T-helper 2 cell treated with Interferon-gamma antibody and Interleukin-4, amounts not matched to agents 5 μg/mL and 100 μg/mL, for 36 hours (primary cell): ENCODE results near the gene DNAH3.
"Not testable (repeated sequence)": the region's sequence is repeated elsewhere in the genome, so short reads cannot be mapped to it uniquely, and the experiment has no call there.

Experiments used
- DNase-seq: peaks from one replicate; pipeline ENCODE4 v3.0.0; 2021; ENCODE audit warnings: low spot score
- H3K27ac Mint-ChIP-seq: one replicate; pipeline ENCODE4 v1.8.0; 2021; ENCODE audit warnings: mild to moderate bottlenecking, mixed read lengths
- H3K27me3 Mint-ChIP-seq: one replicate; pipeline ENCODE4 v1.8.0; 2021; ENCODE audit warnings: low read depth, mixed read lengths
- H3K36me3 Mint-ChIP-seq: one replicate; pipeline ENCODE4 v1.8.0; 2021; ENCODE audit warnings: low read depth, mixed read lengths
- H3K4me1 Mint-ChIP-seq: one replicate; pipeline ENCODE4 v1.8.0; 2021; ENCODE audit warnings: low read depth, mixed read lengths
- H3K4me3 Mint-ChIP-seq: one replicate; pipeline ENCODE4 v1.8.0; 2022; ENCODE audit warnings: mild to moderate bottlenecking, moderate library complexity, mixed read lengths
- H3K9me3 Mint-ChIP-seq: one replicate; pipeline ENCODE4 v1.8.0; 2021; ENCODE audit warnings: mixed read lengths

Gene DNAH3

DNA sequence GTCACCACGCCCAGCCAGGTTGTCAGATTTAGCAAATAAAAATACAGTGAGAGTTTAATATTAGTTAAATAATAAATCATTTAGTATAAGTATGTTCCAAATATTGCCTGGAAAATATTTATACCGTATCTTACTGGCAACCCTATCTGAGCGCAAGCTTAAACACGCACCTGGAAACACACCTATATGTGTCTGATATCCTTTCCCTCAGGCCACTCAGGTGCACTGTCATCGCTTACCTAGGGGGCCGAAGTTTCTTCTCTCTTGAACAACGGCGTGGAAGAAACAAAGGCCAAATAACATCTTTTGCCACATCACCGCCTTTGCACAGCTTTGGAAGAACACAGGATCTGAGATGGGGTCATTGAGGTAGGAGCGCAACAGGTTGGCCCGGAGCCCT is 196.1 kb downstream of the DNAH3 start:
- H3K9me3 Mint-ChIP-seq: no peaks in the 10 kb centered on the region
- no peak overlapping the region for H3K4me3 Mint-ChIP-seq
- DNase-seq: no peak
- H3K36me3 Mint-ChIP-seq: no peaks in the 10 kb centered on the region
- H3K27me3 Mint-ChIP-seq: peaks cover 17% of the 10 kb centered on the region
- no peak overlapping the region for H3K27ac Mint-ChIP-seq
- H3K4me1 Mint-ChIP-seq: no peaks in the 10 kb centered on the region

- Mint-ChIP-seq H3K36me3 (no peaks in the 10 kb centered on the region), H3K27me3 (peaks cover 17% of the 10 kb centered on the region), H3K4me1 (no peaks in the 10 kb centered on the region), H3K9me3 (no peaks in the 10 kb centered on the region), H3K4me3 (no peak overlapping the region), H3K27ac (no peak overlapping the region)
- no peak for DNase-seq
Measured at GRCh38 chr16:20952139-20952920, 198.3 kb downstream of the DNAH3 start.

DNA sequence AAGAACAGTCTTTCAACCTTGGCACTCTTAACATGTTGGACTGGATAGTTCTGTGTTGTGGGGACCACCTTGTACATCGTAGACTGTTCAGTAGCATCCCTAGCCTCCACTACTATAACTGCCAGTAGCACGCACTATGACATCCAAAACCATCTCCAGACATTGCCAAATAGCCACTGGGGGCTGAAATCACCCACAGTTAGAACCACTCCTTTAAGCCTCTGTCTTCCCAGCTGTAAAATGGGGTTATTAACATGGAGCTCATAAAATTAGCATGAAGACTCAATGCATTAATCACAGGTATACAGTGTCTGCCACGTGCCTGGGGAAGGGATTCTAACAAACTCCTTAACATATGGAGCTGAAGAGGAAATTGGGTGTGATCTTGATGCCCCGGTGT is 200.4 kb downstream of the DNAH3 start:
- H3K27me3 Mint-ChIP-seq: peaks cover 12% of the 10 kb centered on the region
- H3K9me3 Mint-ChIP-seq: no peaks in the 10 kb centered on the region
- H3K27ac Mint-ChIP-seq: no peak overlapping the region
- H3K4me1 Mint-ChIP-seq: peaks cover 5% of the 10 kb centered on the region
- no peaks in the 10 kb centered on the region for H3K36me3 Mint-ChIP-seq
- no peak overlapping the region for H3K4me3 Mint-ChIP-seq
- DNase-seq: no peak

GRCh38 chr16:20949660-20950059 is 201.0 kb downstream of the DNAH3 start:
- Mint-ChIP-seq H3K9me3 (no peaks in the 10 kb centered on the region), H3K4me1 (peaks cover 12% of the 10 kb centered on the region), H3K27me3 (peaks cover 10% of the 10 kb centered on the region), H3K4me3 (no peak overlapping the region), H3K27ac (no peak overlapping the region), H3K36me3 (no peaks in the 10 kb centered on the region)
- no peak for DNase-seq

- Mint-ChIP-seq H3K27me3 (peaks cover 9% of the 10 kb centered on the region), H3K27ac (no peak overlapping the region), H3K4me1 (peaks cover 23% of the 10 kb centered on the region), H3K36me3 (no peaks in the 10 kb centered on the region), H3K9me3 (no peaks in the 10 kb centered on the region), H3K4me3 (no peak overlapping the region)
- DNase-seq: no peak
Measured at GRCh38 chr16:20948444-20948843, 202.2 kb downstream of the DNAH3 start.

DNA sequence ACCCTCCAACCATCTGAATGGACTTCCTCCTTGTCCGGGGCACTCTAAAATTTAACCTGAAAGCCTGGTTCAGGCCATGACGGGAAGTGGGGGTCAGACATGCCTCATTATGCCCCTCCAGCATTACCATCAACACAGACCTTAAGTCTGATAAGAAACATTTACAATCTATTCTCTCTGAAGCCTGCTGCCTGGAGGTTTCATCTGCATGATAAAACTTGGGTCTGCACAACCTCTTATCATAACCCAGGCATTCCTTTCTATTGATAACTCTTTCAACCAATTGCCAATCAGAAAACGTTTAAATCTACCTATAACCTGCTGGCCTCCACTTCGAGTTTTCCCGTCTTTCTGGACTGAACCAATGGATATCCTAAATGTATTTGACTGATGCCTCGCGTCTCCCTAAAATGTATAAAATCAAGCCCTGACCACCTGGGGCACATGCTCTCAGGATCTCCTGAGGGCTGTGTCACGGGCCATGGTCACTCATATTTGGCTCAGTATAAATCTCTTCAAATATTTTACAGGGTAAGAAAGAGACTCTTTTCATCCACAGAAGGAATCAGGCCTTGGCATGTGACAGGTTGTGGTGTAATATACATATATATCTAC is 204.5 kb downstream of the DNAH3 start:
- no peak overlapping the region for H3K4me3 Mint-ChIP-seq
- H3K27ac Mint-ChIP-seq: peak overlapping the region; percentile 33
- H3K36me3 Mint-ChIP-seq: no peaks in the 10 kb centered on the region
- H3K27me3 Mint-ChIP-seq: peaks cover 3% of the 10 kb centered on the region
- no peaks in the 10 kb centered on the region for H3K9me3 Mint-ChIP-seq
- peaks cover 37% of the 10 kb centered on the region for H3K4me1 Mint-ChIP-seq
- DNase-seq: no peak

- not testable (repeated sequence) for H3K4me3 Mint-ChIP-seq, H3K27me3 Mint-ChIP-seq, DNase-seq, H3K36me3 Mint-ChIP-seq, H3K9me3 Mint-ChIP-seq
- peaks cover 42% of the 10 kb centered on the region for H3K4me1 Mint-ChIP-seq
- H3K27ac Mint-ChIP-seq: peak overlapping the region; percentile 33
Measured at GRCh38 chr16:20945575-20945875, 205.1 kb downstream of the DNAH3 start.

DNA sequence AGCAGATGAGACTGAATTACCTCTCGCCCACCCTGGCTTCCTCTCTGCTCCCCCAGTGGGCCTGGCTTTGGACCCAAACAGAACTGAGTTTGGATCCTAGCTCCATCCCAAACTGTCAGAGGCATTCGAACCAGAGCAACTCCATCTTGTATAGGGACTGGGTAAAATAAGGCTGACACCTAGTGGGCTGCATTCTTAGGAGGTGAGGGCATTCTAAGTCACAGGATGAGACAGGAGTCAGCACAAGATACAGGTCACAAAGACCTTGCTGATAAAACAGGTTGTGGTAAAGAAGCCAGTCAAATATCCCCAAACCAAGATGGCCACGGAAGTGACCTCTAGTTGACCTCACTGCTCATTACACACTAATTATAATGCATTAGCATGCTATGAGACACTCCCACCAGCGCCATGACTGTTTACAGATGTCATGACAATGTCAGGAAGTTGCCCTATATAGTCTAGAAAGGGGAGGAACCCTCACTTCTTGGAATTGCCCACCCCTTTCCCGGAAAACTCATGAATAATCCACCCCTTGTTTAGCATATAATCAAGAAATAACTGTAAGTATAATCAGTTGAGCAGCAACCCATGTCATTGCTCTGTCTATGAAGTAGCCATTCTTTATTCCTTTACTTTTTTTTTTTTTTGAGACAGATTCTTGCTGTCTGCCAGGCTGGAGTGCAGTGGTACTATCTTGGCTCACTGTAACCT is 205.6 kb downstream of the DNAH3 start:
- Mint-ChIP-seq H3K4me1 (peaks cover 42% of the 10 kb centered on the region), H3K9me3 (no peaks in the 10 kb centered on the region), H3K36me3 (no peaks in the 10 kb centered on the region), H3K4me3 (peak overlapping the region; percentile 12), H3K27ac (peak overlapping the region; percentile 91), H3K27me3 (no peaks in the 10 kb centered on the region)
- DNase-seq: peak; percentile 71

- Mint-ChIP-seq H3K27ac (peak overlapping the region; percentile 45), H3K4me3 (no peak overlapping the region), H3K4me1 (peaks cover 49% of the 10 kb centered on the region), H3K27me3 (no peaks in the 10 kb centered on the region), H3K36me3 (no peaks in the 10 kb centered on the region), H3K9me3 (no peaks in the 10 kb centered on the region)
- no peak for DNase-seq
Measured at GRCh38 chr16:20942256-20942655, 208.4 kb downstream of the DNAH3 start.

DNA sequence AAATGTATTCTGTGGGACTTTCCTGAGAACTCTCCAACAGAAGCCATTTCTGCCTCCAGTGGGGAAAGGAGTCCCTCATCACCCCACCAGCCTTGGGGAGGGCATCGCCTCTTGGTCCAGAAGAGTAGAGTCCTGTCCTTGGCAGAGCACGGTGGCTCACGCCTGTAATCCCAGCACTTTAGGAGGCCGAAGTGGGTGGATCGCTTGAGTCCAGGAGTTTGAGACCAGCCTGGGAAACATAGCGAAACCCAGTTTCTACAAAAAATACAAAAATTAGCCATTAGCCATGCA is 209.1 kb downstream of the DNAH3 start:
- H3K36me3 Mint-ChIP-seq: no peaks in the 10 kb centered on the region
- H3K4me3 Mint-ChIP-seq: peak overlapping the region; percentile 35
- no peaks in the 10 kb centered on the region for H3K27me3 Mint-ChIP-seq
- H3K4me1 Mint-ChIP-seq: peaks cover 50% of the 10 kb centered on the region
- no peaks in the 10 kb centered on the region for H3K9me3 Mint-ChIP-seq
- DNase-seq: no peak
- H3K27ac Mint-ChIP-seq: peak overlapping the region; percentile 47

DNA sequence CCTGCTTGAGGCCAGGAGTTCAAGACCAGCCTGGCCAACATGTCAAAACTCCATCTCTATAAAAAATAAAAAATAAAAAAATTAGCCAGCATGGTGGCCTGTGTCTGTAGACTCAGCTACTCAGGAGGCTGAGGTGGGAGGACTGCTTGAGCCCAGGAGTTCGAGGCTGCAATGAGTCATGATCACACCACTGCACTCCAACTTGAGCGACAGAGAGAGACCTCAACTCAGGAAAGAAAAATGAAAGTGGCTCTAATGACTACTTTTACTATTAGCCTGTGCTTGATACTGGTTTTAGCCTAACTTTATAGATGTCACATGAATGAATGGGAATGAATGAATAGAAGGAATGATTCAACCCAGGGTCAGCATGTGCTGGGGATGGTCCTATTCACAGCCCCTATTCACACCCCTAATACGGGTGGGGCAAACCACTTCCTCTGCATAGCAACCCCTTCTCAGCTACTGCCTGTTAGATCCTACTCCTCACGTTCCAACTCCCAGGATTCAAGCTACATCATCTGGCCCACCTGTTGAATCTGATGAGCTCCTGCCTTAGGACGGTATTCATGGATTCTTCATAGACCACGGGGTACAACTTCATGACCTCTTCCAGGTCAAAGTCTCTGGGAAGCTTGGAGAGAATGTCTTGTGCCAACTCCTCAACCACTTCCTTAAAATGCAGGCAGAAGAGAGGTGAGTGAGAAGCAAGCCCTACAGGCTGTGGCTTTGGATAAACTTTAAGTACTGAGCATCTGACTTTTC is 209.6 kb downstream of the DNAH3 start:
- peaks cover 50% of the 10 kb centered on the region for H3K4me1 Mint-ChIP-seq
- H3K9me3 Mint-ChIP-seq: no peaks in the 10 kb centered on the region
- peak; percentile 33 for DNase-seq
- no peaks in the 10 kb centered on the region for H3K36me3 Mint-ChIP-seq
- peak overlapping the region; percentile 47 for H3K27ac Mint-ChIP-seq
- H3K4me3 Mint-ChIP-seq: peak overlapping the region; percentile 35
- H3K27me3 Mint-ChIP-seq: no peaks in the 10 kb centered on the region

- no peak overlapping the region for H3K4me3 Mint-ChIP-seq
- no peaks in the 10 kb centered on the region for H3K9me3 Mint-ChIP-seq
- no peaks in the 10 kb centered on the region for H3K36me3 Mint-ChIP-seq
- no peaks in the 10 kb centered on the region for H3K27me3 Mint-ChIP-seq
- peak; percentile 40 for DNase-seq
- no peak overlapping the region for H3K27ac Mint-ChIP-seq
- H3K4me1 Mint-ChIP-seq: peaks cover 38% of the 10 kb centered on the region
Measured at GRCh38 chr16:20939611-20940010, 211.0 kb downstream of the DNAH3 start.

- peak overlapping the region; percentile 3 for H3K4me3 Mint-ChIP-seq
Measured at GRCh38 chr16:20938426-20938825, 212.2 kb downstream of the DNAH3 start.

GRCh38 chr16:20937736-20938135 is 212.9 kb downstream of the DNAH3 start:
- no peak overlapping the region for H3K27ac Mint-ChIP-seq
- no peak for DNase-seq
- peaks cover 25% of the 10 kb centered on the region for H3K4me1 Mint-ChIP-seq
- H3K27me3 Mint-ChIP-seq: no peaks in the 10 kb centered on the region
- H3K4me3 Mint-ChIP-seq: no peak overlapping the region
- no peaks in the 10 kb centered on the region for H3K36me3 Mint-ChIP-seq
- H3K9me3 Mint-ChIP-seq: no peaks in the 10 kb centered on the region

More at GRCh38 chr16:20938426-20938825, 212.2 kb downstream of the DNAH3 start:
- no peaks in the 10 kb centered on the region for H3K9me3 Mint-ChIP-seq
- no peaks in the 10 kb centered on the region for H3K27me3 Mint-ChIP-seq
- peak overlapping the region; percentile 58 for H3K27ac Mint-ChIP-seq
- peak; percentile 24 for DNase-seq
- H3K36me3 Mint-ChIP-seq: no peaks in the 10 kb centered on the region
- H3K4me1 Mint-ChIP-seq: peaks cover 28% of the 10 kb centered on the region
